Measurements from ENCODE around the gene NUP188.
"Not testable (repeated sequence)": the region's sequence is repeated elsewhere in the genome, so short reads cannot be mapped to it uniquely, and the experiment has no call there.

NUP188 gene

GRCh38 chr9:128943832-128944620 lies 3.5 kb upstream of the NUP188 start:
- DNase-seq = no peak

- DNase-seq = not testable (repeated sequence)
Observed at GRCh38 chr9:128944966-128945365, 2.5 kb upstream of the NUP188 start.

GRCh38 chr9:128945798-128946501 lies 1.5 kb upstream of the NUP188 start:
- no peak for DNase-seq

- DNase-seq = no peak
Observed at GRCh38 chr9:128946571-128947276, 775 bp upstream of the NUP188 start.

GRCh38 chr9:128947277-128947526 lies 297 bp upstream of the NUP188 start:
- DNase-seq = no peak

- DNase-seq = not testable (repeated sequence)
Observed at GRCh38 chr9:128961403-128961802, 13.9 kb downstream of the NUP188 start.

- no peak for DNase-seq
Observed at GRCh38 chr9:128969491-128969890, 22.0 kb downstream of the NUP188 start.

- no peak for DNase-seq
Observed at GRCh38 chr9:128972956-128973355, 25.5 kb downstream of the NUP188 start.

GRCh38 chr9:128979111-128979510 lies 31.6 kb downstream of the NUP188 start:
- DNase-seq = no peak

GRCh38 chr9:128983536-128983935 lies 36.0 kb downstream of the NUP188 start:
- DNase-seq = no peak

- DNase-seq = no peak
Observed at GRCh38 chr9:128986671-128987070, 39.2 kb downstream of the NUP188 start.

- no peak for DNase-seq
Observed at GRCh38 chr9:128987805-128988204, 40.3 kb downstream of the NUP188 start.

GRCh38 chr9:128992995-128993394 lies 45.5 kb downstream of the NUP188 start:
- DNase-seq = no peak

GRCh38 chr9:128995791-128996190 lies 48.3 kb downstream of the NUP188 start:
- no peak for DNase-seq

GRCh38 chr9:128998462-128998861 lies 51.0 kb downstream of the NUP188 start:
- no peak for DNase-seq

- DNase-seq = no peak
Observed at GRCh38 chr9:128999581-129000206, 52.2 kb downstream of the NUP188 start.

GRCh38 chr9:129001504-129002325 lies 54.2 kb downstream of the NUP188 start:
- no peak for DNase-seq

- DNase-seq = no peak
Observed at GRCh38 chr9:129002992-129003391, 55.5 kb downstream of the NUP188 start.

- not testable (repeated sequence) for DNase-seq
Observed at GRCh38 chr9:129004173-129004572, 56.7 kb downstream of the NUP188 start.

- no peak for DNase-seq
Observed at GRCh38 chr9:129005336-129005997, 58.0 kb downstream of the NUP188 start.

- DNase-seq = peak; percentile 34
Observed at GRCh38 chr9:129006328-129007034, 59.0 kb downstream of the NUP188 start.
